Liver (tissue), 2 donors: ENCODE data around the gene ZNF550.

Source experiments
- TF ChIP-seq, protein P1 (sequence below): IDR thresholded peaks from 2 replicates; pipeline ENCODE4 v1.6.1; 2016; ENCODE audit warnings: antibody characterized with exemption
- TF ChIP-seq, protein P2 (sequence below): fragments of 150-350 bp; IDR thresholded peaks from 2 replicates; pipeline ENCODE4 v1.5.1; 2017; ENCODE audit warnings: improper control_type of control experiment, low read depth, low read length; ENCODE audit not compliant: missing input control
- donor health status: healthy.

DNA sequence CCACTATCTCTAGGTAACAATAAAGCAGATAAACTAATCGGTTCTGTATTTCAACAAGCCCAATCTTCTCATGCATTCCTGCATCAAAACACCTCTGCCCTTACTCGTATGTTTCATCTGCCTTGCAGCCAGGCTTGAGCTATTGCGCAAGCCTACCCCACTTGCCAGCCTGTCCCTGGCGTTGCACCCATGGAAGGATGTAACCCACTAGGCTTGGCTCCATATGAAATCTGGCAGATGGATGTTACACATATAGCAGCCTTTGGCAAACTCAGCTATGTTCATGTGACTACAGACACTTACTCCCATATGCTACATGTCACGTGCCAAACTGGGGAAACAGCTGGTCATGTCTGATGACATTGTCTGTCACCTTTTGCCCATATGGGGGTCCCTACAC lies 44.4 kb downstream of the ZNF550 start:
- TF ChIP-seq, protein P1, sequence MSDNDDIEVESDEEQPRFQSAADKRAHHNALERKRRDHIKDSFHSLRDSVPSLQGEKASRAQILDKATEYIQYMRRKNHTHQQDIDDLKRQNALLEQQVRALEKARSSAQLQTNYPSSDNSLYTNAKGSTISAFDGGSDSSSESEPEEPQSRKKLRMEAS = no peak
- TF ChIP-seq, protein P2, sequence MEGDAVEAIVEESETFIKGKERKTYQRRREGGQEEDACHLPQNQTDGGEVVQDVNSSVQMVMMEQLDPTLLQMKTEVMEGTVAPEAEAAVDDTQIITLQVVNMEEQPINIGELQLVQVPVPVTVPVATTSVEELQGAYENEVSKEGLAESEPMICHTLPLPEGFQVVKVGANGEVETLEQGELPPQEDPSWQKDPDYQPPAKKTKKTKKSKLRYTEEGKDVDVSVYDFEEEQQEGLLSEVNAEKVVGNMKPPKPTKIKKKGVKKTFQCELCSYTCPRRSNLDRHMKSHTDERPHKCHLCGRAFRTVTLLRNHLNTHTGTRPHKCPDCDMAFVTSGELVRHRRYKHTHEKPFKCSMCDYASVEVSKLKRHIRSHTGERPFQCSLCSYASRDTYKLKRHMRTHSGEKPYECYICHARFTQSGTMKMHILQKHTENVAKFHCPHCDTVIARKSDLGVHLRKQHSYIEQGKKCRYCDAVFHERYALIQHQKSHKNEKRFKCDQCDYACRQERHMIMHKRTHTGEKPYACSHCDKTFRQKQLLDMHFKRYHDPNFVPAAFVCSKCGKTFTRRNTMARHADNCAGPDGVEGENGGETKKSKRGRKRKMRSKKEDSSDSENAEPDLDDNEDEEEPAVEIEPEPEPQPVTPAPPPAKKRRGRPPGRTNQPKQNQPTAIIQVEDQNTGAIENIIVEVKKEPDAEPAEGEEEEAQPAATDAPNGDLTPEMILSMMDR = no peak
